Panc1 (cell line): Measurements from ENCODE around the gene STARD10. TPM values are rescaled to one million over a fixed set of nuclear protein-coding genes. Genes with fewer than 3 reads are reported as not detected.

ENCODE experiments used
- ATAC-seq: fragments of 200-7000 bp; cut with Tn5 transposase; 2 replicates; pipeline ENCODE4 v1.9.1; 2020; ENCODE audit warnings: mild to moderate bottlenecking, moderate library complexity
- BruUV-seq: library from RNA; stranded (reverse); fragments of 400-500 nt; replicated peaks from 2 replicates; lab custom pipeline; 2021; lab: Mats Ljungman, UMichigan
- CTCF ChIA-PET: fragments of 300-600 bp; sonication (Branson Sonifier 250); formaldehyde crosslinking; loops from one replicate; lab custom pipeline; 2022; ENCODE audit warnings: antibody characterized with exemption; lab: Charles Lee
- POLR2A ChIA-PET: fragments of 300-600 bp; sonication (Branson Sonifier 250); formaldehyde crosslinking; loops from one replicate; lab custom pipeline; 2022; ENCODE audit warnings: antibody characterized with exemption; lab: Charles Lee
- DNase-seq: peaks from one replicate; pipeline ENCODE4 v3.0.0-alpha.2; 2010; ENCODE audit warnings: low read depth, low spot score
- H3K27ac ChIP-seq: 2 replicates; pipeline ENCODE4 v1.5.1; 2011; ENCODE audit warnings: mild to moderate bottlenecking, low read length, inconsistent platforms
- H3K27me3 ChIP-seq: fragments of 200-500 bp; sonication (Bioruptor generic); 2 replicates; pipeline ENCODE4 v1.6.0; 2014; ENCODE audit warnings: low read length, inconsistent platforms; ENCODE audit not compliant: control insufficient read depth, insufficient read depth
- H3K36me3 ChIP-seq: fragments of 200-500 bp; sonication (Bioruptor generic); 2 replicates; pipeline ENCODE4 v1.5.1; 2014; ENCODE audit warnings: inconsistent platforms, mild to moderate bottlenecking, low read length, moderate library complexity; ENCODE audit not compliant: control insufficient read depth, insufficient read depth
- H3K4me1 ChIP-seq: 2 replicates; pipeline ENCODE4 v1.5.1; 2011; ENCODE audit warnings: inconsistent platforms, mild to moderate bottlenecking, low read length, moderate library complexity; ENCODE audit not compliant: control insufficient read depth, insufficient read depth
- H3K4me3 ChIP-seq, 2 experiments: 2 replicates each; pipeline ENCODE4 v1.5.1; 2011 to 2012; ENCODE audit warnings: low read depth in 2 of 2, low read length in 2 of 2, mild to moderate bottlenecking in 2 of 2, inconsistent platforms in 1 of 2, moderate library complexity in 1 of 2
- H3K9me3 ChIP-seq: fragments of 200-500 bp; sonication (Bioruptor generic); 2 replicates; pipeline ENCODE4 v1.5.1; 2014; ENCODE audit warnings: low read depth, mild to moderate bottlenecking, inconsistent platforms, low read length, moderate library complexity; ENCODE audit not compliant: control insufficient read depth, insufficient read depth
- CTCF ChIP-seq: fragments of 450-650 bp; IDR thresholded peaks from 2 replicates; pipeline ENCODE4 v1.5.1; 2017; ENCODE audit warnings: mild to moderate bottlenecking
- POLR2AphosphoS5 ChIP-seq: IDR thresholded peaks from 2 replicates; pipeline ENCODE4 v1.6.1; 2012; ENCODE audit warnings: mild to moderate bottlenecking, low read depth, low read length, moderate library complexity
- REST ChIP-seq, 2 experiments: IDR thresholded peaks; 2 replicates each; pipeline ENCODE4 v1.6.1; 2011 to 2012; ENCODE audit warnings: low read depth in 2 of 2, control low read depth in 1 of 2, low read length in 1 of 2, mild to moderate bottlenecking in 1 of 2, moderate library complexity in 1 of 2; ENCODE audit not compliant: insufficient read depth in 1 of 2
- SIN3A ChIP-seq: IDR thresholded peaks from 2 replicates; pipeline ENCODE4 v1.6.1; 2012; ENCODE audit warnings: low read depth, mild to moderate bottlenecking, low read length, moderate library complexity, borderline replicate concordance; ENCODE audit not compliant: insufficient read depth
- TCF7L2 ChIP-seq: IDR thresholded peaks from 2 replicates; pipeline ENCODE4 v1.6.1; 2011; ENCODE audit warnings: mild to moderate bottlenecking, low read depth, low read length, inconsistent platforms
- in situ Hi-C: cut with HindIII; loops from 2 replicates; pipeline ENCODE4 v1.10.0; 2016; ENCODE audit warnings: low sequenced_read_pairs, low pct_unique_long_range_greater_than_20kb
- intact Hi-C: fragments of 100-400 bp; cut with micrococcal nuclease; formaldehyde crosslinking; loops from one replicate; pipeline ENCODE4 v1.10.0; 2022; ENCODE audit not compliant: unreplicated experiment
- total RNA-seq: library from RNA; stranded (reverse); gene quantifications from one replicate; pipeline ENCODE4 v1.2.1, GENCODE V29; 2021; ENCODE audit not compliant: unreplicated experiment

STARD10 gene
- total RNA-seq, 1 experiment from 2014 or later = 32.1 TPM

- no peak for TF ChIP-seq SIN3A
- TF ChIP-seq REST (IDR thresholded peaks at IDR 0.05; ENCODE audit: insufficient read depth in 1 of 2, low read depth in 2 of 2, low read length in 1 of 2) = no peak
- TF ChIP-seq TCF7L2 = no peak
- no peak for TF ChIP-seq CTCF
- no peak for TF ChIP-seq POLR2AphosphoS5
- intact Hi-C loops = no loop called here
Measured at GRCh38 chr11:72710278-72710677, 83.6 kb downstream of the STARD10 start.

GRCh38 chr11:72709478-72710238, 84.2 kb downstream of the STARD10 start:
- Histone ChIP-seq H3K4me3 (no peak overlapping the region), H3K9me3 (no peaks in the 10 kb centered on the region), H3K36me3 (no peaks in the 10 kb centered on the region), H3K27me3 (no peaks in the 10 kb centered on the region), H3K27ac (no peak overlapping the region), H3K4me1 (no peaks in the 10 kb centered on the region)
- DNase-seq = no peak
- ATAC-seq = no peak
- TF ChIP-seq TCF7L2 (no peak), POLR2AphosphoS5 (no peak), CTCF (no peak), REST (IDR thresholded peaks at IDR 0.05; ENCODE audit: insufficient read depth in 1 of 2, low read depth in 2 of 2, low read length in 1 of 2) (no peak), SIN3A (no peak)
- ChIA-PET POLR2A (no interaction called here), CTCF (no interaction called here)
- intact Hi-C loops (no loop called here), in situ Hi-C loops (no loop called here)
- no TSS peak for BruUV-seq

More at GRCh38 chr11:72710278-72710677, 83.6 kb downstream of the STARD10 start:
- no peaks in the 10 kb centered on the region for H3K36me3 ChIP-seq
- in situ Hi-C loops = no loop called here
- H3K9me3 ChIP-seq = no peaks in the 10 kb centered on the region
- ATAC-seq = no peak
- DNase-seq = no peak
- no TSS peak for BruUV-seq
- CTCF ChIA-PET = no interaction called here
- H3K4me3 ChIP-seq = no peak overlapping the region
- H3K4me1 ChIP-seq = no peaks in the 10 kb centered on the region
- no peak overlapping the region for H3K27ac ChIP-seq
- POLR2A ChIA-PET = no interaction called here
- no peaks in the 10 kb centered on the region for H3K27me3 ChIP-seq
